Memory B cell (primary cell): Measurements from ENCODE around the gene MAPKAPK3.

Experiments used
- ATAC-seq: fragments of 150-1000 bp; cut with Tn5 transposase; 2 replicates; pipeline ENCODE4 v1.10.0; 2021; ENCODE audit warnings: low read depth, mild to moderate bottlenecking, moderate library complexity
- DNase-seq, 2 donors: peaks; one replicate each; pipeline ENCODE4 v3.0.0; 2022; ENCODE audit warnings: low spot score in 2 of 2
- H3K27ac Mint-ChIP-seq: one replicate; pipeline ENCODE4 v1.8.0; 2022; ENCODE audit warnings: mild to moderate bottlenecking, moderate library complexity, mixed read lengths
- H3K27me3 Mint-ChIP-seq: one replicate; pipeline ENCODE4 v1.8.0; 2022; ENCODE audit warnings: mixed read lengths
- H3K36me3 Mint-ChIP-seq: one replicate; pipeline ENCODE4 v1.8.0; 2022; ENCODE audit warnings: mild to moderate bottlenecking, mixed read lengths
- H3K4me1 Mint-ChIP-seq: one replicate; pipeline ENCODE4 v1.8.0; 2022; ENCODE audit warnings: mixed read lengths
- H3K4me3 Mint-ChIP-seq: one replicate; pipeline ENCODE4 v1.8.0; 2022; ENCODE audit warnings: mild to moderate bottlenecking, moderate library complexity, mixed read lengths
- H3K9me3 Mint-ChIP-seq: one replicate; pipeline ENCODE4 v1.8.0; 2022; ENCODE audit warnings: mixed read lengths

MAPKAPK3 gene

GRCh38 chr3:50609763-50610085 lies 7.2 kb upstream of the MAPKAPK3 start:
- peak overlapping the region; percentile 22 for H3K4me3 Mint-ChIP-seq
- no peaks in the 10 kb centered on the region for H3K36me3 Mint-ChIP-seq
- no peak overlapping the region for H3K27ac Mint-ChIP-seq
- H3K9me3 Mint-ChIP-seq, result no peaks in the 10 kb centered on the region
- peaks cover 35% of the 10 kb centered on the region for H3K4me1 Mint-ChIP-seq
- no peaks in the 10 kb centered on the region for H3K27me3 Mint-ChIP-seq
- ATAC-seq (no peak), DNase-seq (no peak)

GRCh38 chr3:50610181-50610971 lies 6.6 kb upstream of the MAPKAPK3 start:
- Mint-ChIP-seq H3K36me3 (no peaks in the 10 kb centered on the region), H3K9me3 (no peaks in the 10 kb centered on the region), H3K4me1 (peaks cover 29% of the 10 kb centered on the region), H3K27me3 (no peaks in the 10 kb centered on the region), H3K27ac (peak overlapping the region; percentile 56), H3K4me3 (peak overlapping the region; percentile 87)
- DNase-seq (no peak), ATAC-seq (no peak)

DNA sequence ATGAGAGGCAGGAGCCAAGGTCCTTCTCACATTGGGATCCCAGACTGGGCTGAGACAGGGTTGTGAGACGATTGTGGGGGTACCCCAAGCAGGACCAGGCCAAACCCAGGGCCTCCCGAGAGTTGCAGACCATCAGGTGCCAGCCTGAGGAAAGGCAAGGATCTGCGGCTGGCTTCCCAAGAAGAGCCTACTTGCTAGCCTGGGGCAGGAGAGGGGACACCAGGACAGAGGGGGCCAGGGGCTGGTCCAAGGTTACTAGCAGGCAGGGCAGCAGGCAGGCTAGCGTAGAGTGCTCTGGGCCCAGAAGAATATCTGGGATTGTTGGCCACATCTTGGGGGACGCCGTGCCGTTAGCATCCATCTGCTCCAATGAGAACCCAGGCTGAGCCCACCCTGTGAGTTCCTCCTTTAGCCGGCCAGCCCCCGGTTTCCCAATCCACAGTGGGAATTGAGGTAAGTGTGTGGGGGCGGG lies 5.9 kb upstream of the MAPKAPK3 start:
- Mint-ChIP-seq H3K4me1 (peaks cover 27% of the 10 kb centered on the region), H3K27ac (peak overlapping the region; percentile 56), H3K4me3 (peak overlapping the region; percentile 87), H3K36me3 (no peaks in the 10 kb centered on the region), H3K9me3 (no peaks in the 10 kb centered on the region), H3K27me3 (no peaks in the 10 kb centered on the region)
- ATAC-seq, result no peak
- DNase-seq, result no peak

DNA sequence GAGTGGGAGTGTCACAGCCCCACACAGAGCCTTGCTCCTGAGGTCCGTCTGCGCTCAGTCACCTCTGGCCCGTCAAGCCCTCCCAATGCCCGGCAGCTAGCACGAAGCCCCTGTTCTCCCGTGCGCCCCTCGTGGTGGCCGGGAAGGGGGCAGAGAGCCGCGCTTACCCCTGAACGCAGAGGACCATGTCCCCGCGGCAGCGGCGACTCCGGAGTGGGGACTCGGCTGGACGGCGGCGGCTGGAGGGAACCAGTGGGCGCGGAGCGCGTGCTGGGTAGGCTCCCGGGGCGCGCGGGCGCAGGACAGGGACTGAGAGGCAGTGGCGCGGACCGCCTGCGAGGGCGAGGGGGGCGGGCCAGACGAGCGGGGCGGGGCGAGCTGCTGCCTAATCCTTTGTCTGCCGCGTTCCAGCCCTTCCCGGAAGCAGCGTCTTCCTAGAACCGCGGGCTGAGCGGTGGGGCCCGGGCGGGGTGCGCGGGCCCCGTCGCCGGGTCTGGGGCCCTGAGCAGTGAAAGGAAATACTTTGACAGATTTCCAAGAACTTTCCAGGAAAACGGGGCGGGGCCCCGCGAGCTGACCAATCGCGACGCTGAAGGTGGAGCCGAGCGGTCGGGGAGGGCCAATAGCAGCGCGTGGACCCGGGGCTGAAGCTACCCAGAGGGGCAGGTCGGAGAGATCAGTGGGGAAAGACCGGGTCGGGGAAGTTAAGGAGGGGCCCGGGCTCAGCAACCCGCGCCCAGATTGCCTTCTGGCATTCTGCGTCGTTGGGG lies 5.3 kb upstream of the MAPKAPK3 start, which contains the start of gene CISH:
TSS of gene CISH (minus strand) at position 311 of the 770 bp plus-strand sequence. CDS start at position 187, 124 bp downstream.
- H3K27ac Mint-ChIP-seq, result peak within 1 kb of the TSS; percentile 56
- H3K4me3 Mint-ChIP-seq, result peak within 1 kb of the TSS; percentile 87
- no peaks in the 10 kb centered on the region for H3K9me3 Mint-ChIP-seq
- ATAC-seq, result peak; percentile 74
- DNase-seq, result peak; percentile 82 to 94
- no peaks in the 10 kb centered on the region for H3K36me3 Mint-ChIP-seq
- no peaks in the 10 kb centered on the region for H3K27me3 Mint-ChIP-seq
- H3K4me1 Mint-ChIP-seq, result peaks cover 30% of the 10 kb centered on the region

- DNase-seq (no peak), ATAC-seq (no peak)
- no peaks in the 10 kb centered on the region for H3K27me3 Mint-ChIP-seq
- H3K36me3 Mint-ChIP-seq, result no peaks in the 10 kb centered on the region
- no peaks in the 10 kb centered on the region for H3K9me3 Mint-ChIP-seq
- H3K4me1 Mint-ChIP-seq, result peaks cover 30% of the 10 kb centered on the region
- H3K27ac Mint-ChIP-seq, result peak overlapping the region; percentile 56
- H3K4me3 Mint-ChIP-seq, result peak overlapping the region; percentile 87
Measured at GRCh38 chr3:50612234-50612882, 4.6 kb upstream of the MAPKAPK3 start.

- Mint-ChIP-seq H3K36me3 (no peaks in the 10 kb centered on the region), H3K4me3 (peak overlapping the region; percentile 87), H3K27ac (peak overlapping the region; percentile 56), H3K4me1 (peaks cover 34% of the 10 kb centered on the region), H3K9me3 (no peaks in the 10 kb centered on the region), H3K27me3 (no peaks in the 10 kb centered on the region)
- DNase-seq (no peak), ATAC-seq (no peak)
Measured at GRCh38 chr3:50612970-50613846, 3.7 kb upstream of the MAPKAPK3 start.

DNA sequence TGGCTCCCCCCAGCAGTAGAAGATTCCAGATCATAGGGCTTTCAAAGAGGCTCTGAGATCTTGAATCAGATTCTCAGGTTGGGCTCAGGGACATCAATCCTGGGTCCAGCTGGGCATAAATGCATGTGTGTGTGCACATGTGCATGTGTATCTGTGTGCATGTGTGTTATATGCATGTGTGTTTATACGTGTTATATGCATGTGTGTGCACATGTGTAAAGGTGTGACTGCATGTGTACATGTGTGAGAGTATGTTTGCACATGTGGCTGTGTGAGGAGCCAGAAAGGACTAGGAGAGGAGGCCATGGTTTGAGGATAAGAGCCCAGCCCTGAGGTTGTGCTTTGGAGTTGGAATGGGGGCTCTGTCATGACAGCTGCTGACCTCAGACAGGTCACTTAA lies 1.8 kb upstream of the MAPKAPK3 start:
- DNase-seq (no peak), ATAC-seq (no peak)
- H3K9me3 Mint-ChIP-seq, result no peaks in the 10 kb centered on the region
- H3K4me1 Mint-ChIP-seq, result peaks cover 39% of the 10 kb centered on the region
- no peaks in the 10 kb centered on the region for H3K27me3 Mint-ChIP-seq
- no peak overlapping the region for H3K4me3 Mint-ChIP-seq
- no peaks in the 10 kb centered on the region for H3K36me3 Mint-ChIP-seq
- no peak overlapping the region for H3K27ac Mint-ChIP-seq

DNA sequence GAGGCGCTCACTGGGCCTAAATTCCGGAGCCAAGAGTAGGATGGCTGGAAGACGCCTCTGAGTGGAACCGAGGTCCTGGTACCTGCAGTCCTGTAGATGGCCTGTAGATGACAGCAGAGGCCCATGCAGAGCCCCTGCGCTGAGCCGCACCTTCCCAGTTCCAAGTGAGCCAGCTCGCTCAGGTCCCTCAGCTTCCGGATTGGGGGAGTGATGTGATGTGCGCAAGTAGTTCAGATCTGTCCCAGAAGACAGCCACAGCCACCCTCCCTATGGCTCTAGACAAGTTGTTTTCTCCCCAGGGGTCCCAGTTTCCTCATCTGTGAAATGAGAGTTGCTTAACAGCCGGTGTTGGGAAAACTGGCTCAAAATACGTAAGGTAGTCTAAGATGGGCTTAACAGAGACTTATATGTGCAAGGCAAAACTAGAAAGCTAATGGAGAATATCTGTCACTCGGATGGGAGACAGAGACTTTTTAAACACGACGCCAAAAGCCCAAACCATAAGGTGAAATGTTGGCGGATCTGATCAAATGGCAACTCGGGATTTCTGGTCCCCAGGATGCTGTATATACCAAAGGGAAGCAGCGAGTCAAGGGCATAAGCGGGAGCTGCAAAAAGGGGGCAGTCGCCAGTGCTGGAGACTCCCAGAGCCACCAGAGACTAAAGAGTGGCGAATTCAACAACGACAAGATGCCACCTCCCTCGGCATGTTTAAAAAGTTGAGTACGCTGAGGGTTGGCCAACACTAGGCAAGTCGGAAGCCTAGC lies 765 bp upstream of the MAPKAPK3 start:
- Mint-ChIP-seq H3K27me3 (no peaks in the 10 kb centered on the region), H3K9me3 (no peaks in the 10 kb centered on the region), H3K27ac (peak overlapping the region; percentile 87), H3K4me3 (peak overlapping the region; percentile 95), H3K36me3 (no peaks in the 10 kb centered on the region), H3K4me1 (peaks cover 40% of the 10 kb centered on the region)
- peak; percentile 62 for ATAC-seq
- DNase-seq, result peak; percentile 69 to 79

- Mint-ChIP-seq H3K36me3 (no peaks in the 10 kb centered on the region), H3K27me3 (no peaks in the 10 kb centered on the region), H3K4me1 (peaks cover 39% of the 10 kb centered on the region), H3K27ac (peak overlapping the region; percentile 87), H3K4me3 (peak overlapping the region; percentile 95), H3K9me3 (no peaks in the 10 kb centered on the region)
- DNase-seq, result peak; percentile 93 to 96
- peak; percentile 77 for ATAC-seq
Measured at GRCh38 chr3:50616770-50617095, 218 bp upstream of the MAPKAPK3 start.

GRCh38 chr3:50617911-50618481 lies 1.0 kb downstream of the MAPKAPK3 start:
- DNase-seq (no peak), ATAC-seq (no peak)
- H3K27me3 Mint-ChIP-seq, result no peaks in the 10 kb centered on the region
- peak overlapping the region; percentile 95 for H3K4me3 Mint-ChIP-seq
- H3K36me3 Mint-ChIP-seq, result no peaks in the 10 kb centered on the region
- no peak overlapping the region for H3K27ac Mint-ChIP-seq
- no peaks in the 10 kb centered on the region for H3K9me3 Mint-ChIP-seq
- peaks cover 31% of the 10 kb centered on the region for H3K4me1 Mint-ChIP-seq

DNA sequence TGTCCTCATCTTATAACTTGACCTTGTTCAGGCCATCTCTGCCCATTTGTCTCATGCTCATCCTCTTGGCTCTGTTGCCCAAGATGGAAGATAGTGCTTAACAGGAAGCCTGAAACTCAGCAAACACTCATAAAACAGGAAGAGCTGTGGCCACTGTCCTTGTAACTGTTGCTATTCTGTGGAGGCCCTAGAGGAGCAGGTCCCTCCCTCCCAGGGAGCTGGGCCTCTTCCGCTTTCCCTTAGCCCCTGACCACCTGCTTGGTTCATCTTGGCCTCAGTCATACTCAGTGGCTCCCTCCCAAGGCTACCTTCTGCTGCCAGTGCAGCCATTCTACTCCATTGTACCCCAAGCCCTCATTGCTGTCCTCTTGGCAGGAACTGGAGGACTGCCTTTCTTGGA lies 3.5 kb downstream of the MAPKAPK3 start:
- DNase-seq, result no peak
- no peaks in the 10 kb centered on the region for H3K9me3 Mint-ChIP-seq

GRCh38 chr3:50620820-50621219 lies 3.9 kb downstream of the MAPKAPK3 start:
- Mint-ChIP-seq H3K27me3 (no peaks in the 10 kb centered on the region), H3K36me3 (no peaks in the 10 kb centered on the region), H3K4me1 (peaks cover 38% of the 10 kb centered on the region), H3K27ac (peak overlapping the region; percentile 72), H3K9me3 (no peaks in the 10 kb centered on the region), H3K4me3 (no peak overlapping the region)
- DNase-seq, result no peak
- ATAC-seq, result no peak

More for the DNA sequence above, 3.5 kb downstream of the MAPKAPK3 start:
- no peaks in the 10 kb centered on the region for H3K27me3 Mint-ChIP-seq
- H3K27ac Mint-ChIP-seq, result peak overlapping the region; percentile 72
- H3K36me3 Mint-ChIP-seq, result no peaks in the 10 kb centered on the region
- ATAC-seq, result no peak
- H3K4me1 Mint-ChIP-seq, result peaks cover 40% of the 10 kb centered on the region
- no peak overlapping the region for H3K4me3 Mint-ChIP-seq
